ENCODE results near the gene IYD.
"Not testable (repeated sequence)": the region's sequence is repeated elsewhere in the genome, so short reads cannot be mapped to it uniquely, and the experiment has no call there.

Gene IYD

GRCh38 chr6:150443621-150444020 lies 74.8 kb downstream of the IYD start:
- DNase-seq (ENCODE audit: insufficient read length, low spot score) (no peak), FAIRE-seq (no peak)
- TF ChIP-seq, protein P1, sequence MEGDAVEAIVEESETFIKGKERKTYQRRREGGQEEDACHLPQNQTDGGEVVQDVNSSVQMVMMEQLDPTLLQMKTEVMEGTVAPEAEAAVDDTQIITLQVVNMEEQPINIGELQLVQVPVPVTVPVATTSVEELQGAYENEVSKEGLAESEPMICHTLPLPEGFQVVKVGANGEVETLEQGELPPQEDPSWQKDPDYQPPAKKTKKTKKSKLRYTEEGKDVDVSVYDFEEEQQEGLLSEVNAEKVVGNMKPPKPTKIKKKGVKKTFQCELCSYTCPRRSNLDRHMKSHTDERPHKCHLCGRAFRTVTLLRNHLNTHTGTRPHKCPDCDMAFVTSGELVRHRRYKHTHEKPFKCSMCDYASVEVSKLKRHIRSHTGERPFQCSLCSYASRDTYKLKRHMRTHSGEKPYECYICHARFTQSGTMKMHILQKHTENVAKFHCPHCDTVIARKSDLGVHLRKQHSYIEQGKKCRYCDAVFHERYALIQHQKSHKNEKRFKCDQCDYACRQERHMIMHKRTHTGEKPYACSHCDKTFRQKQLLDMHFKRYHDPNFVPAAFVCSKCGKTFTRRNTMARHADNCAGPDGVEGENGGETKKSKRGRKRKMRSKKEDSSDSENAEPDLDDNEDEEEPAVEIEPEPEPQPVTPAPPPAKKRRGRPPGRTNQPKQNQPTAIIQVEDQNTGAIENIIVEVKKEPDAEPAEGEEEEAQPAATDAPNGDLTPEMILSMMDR (IDR thresholded peaks at IDR 0.05; ENCODE audit: insufficient read depth, missing control alignments), result no peak

DNA sequence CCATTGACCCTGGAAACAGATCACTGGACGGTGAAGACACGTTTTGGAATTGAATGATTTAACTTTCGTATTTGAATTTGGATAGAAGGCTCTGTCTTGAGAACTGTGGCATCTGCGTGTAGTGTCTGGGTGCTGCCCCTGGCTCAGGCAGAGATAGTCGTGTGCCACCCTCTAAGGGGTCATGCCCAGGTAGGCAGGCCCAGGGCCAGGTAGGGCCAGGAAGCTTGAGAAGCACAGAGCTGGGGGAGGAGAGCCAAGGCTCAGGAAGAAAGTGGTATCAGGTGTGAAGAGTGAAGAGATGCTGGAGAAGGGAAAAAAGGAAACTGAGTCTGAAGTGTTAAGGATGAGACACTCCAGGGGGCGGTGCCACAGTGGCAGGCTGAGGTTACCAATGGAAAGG lies 75.5 kb downstream of the IYD start:
- no peak for DNase-seq (ENCODE audit: insufficient read length, low spot score)
- TF ChIP-seq, protein P1 (IDR thresholded peaks at IDR 0.05; ENCODE audit: insufficient read depth, missing control alignments), result no peak
- FAIRE-seq, result no peak

GRCh38 chr6:150445486-150445885 lies 76.7 kb downstream of the IYD start:
- DNase-seq (ENCODE audit: insufficient read length, low spot score) (no peak), FAIRE-seq (no peak)
- TF ChIP-seq, protein P1 (IDR thresholded peaks at IDR 0.05; ENCODE audit: insufficient read depth, missing control alignments), result no peak

GRCh38 chr6:150448221-150448620 lies 79.4 kb downstream of the IYD start:
- DNase-seq (ENCODE audit: insufficient read length, low spot score) (no peak), FAIRE-seq (no peak)
- TF ChIP-seq, protein P1 (IDR thresholded peaks at IDR 0.05; ENCODE audit: insufficient read depth, missing control alignments), result no peak

DNA sequence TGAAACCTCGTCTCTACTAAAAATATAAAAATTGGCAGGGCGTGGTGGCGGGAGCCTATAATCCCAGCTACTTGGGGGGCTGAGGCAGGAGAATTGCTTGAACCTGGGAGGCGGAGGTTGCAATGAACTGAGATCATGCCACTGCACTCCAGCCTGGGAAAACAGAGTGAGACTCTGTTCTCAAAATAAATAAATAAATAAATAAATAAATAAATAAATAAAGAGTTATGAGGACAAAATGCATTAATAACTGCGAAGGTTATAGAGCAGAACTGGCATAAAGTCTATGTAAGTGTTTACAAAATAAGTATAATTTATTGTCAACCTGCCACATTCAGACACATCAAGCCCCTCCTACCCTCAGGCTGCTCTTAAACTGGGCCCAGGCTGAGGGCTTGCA lies 80.2 kb downstream of the IYD start:
- DNase-seq (ENCODE audit: insufficient read length, low spot score); FAIRE-seq: not testable (repeated sequence)

GRCh38 chr6:150450918-150451317 lies 82.1 kb downstream of the IYD start:
- TF ChIP-seq, protein P1 (IDR thresholded peaks at IDR 0.05; ENCODE audit: insufficient read depth, missing control alignments), result no peak
- DNase-seq (ENCODE audit: insufficient read length, low spot score), result no peak
- FAIRE-seq, result no peak

GRCh38 chr6:150451807-150452427 lies 83.1 kb downstream of the IYD start:
- no peak for FAIRE-seq
- DNase-seq (ENCODE audit: insufficient read length, low spot score), result no peak
- TF ChIP-seq, protein P1 (IDR thresholded peaks at IDR 0.05; ENCODE audit: insufficient read depth, missing control alignments), result no peak

Measured in D721Med (cell line).